ENCODE results near the gene CASP5. TPM values are rescaled to one million over a fixed set of nuclear protein-coding genes. Genes with fewer than 3 reads are reported as not detected.

CASP5 gene
- total RNA-seq, 1 donor from 2014 or later = not detected

DNA sequence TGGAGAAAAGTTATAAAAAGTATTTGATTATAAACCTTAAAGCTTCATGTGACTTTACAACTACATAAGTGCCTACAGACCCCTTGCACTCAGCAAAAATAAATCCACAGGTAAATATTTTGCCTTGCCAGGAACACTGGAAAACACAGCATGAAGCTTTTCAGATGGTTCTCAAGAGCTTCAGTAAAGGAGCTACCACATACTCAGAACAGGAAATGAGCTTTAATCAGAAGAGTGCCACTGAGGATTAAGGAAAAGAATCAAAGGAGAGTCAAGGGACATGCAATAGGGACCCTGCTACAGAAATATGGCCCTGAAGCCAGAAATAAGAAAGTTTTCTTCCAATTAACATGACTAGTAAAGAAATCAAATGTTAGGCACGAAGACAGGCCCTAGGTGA is 10.8 kb upstream of the CASP5 start:
- no peak overlapping the region for H2AFZ ChIP-seq (replicated peaks)
- no peak for TF ChIP-seq EZH2phosphoT487 (IDR thresholded peaks at IDR 0.05)
- TF ChIP-seq, protein P1, sequence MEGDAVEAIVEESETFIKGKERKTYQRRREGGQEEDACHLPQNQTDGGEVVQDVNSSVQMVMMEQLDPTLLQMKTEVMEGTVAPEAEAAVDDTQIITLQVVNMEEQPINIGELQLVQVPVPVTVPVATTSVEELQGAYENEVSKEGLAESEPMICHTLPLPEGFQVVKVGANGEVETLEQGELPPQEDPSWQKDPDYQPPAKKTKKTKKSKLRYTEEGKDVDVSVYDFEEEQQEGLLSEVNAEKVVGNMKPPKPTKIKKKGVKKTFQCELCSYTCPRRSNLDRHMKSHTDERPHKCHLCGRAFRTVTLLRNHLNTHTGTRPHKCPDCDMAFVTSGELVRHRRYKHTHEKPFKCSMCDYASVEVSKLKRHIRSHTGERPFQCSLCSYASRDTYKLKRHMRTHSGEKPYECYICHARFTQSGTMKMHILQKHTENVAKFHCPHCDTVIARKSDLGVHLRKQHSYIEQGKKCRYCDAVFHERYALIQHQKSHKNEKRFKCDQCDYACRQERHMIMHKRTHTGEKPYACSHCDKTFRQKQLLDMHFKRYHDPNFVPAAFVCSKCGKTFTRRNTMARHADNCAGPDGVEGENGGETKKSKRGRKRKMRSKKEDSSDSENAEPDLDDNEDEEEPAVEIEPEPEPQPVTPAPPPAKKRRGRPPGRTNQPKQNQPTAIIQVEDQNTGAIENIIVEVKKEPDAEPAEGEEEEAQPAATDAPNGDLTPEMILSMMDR (IDR thresholded peaks at IDR 0.05) = no peak
- no peak for TF ChIP-seq EZH2 (IDR thresholded peaks at IDR 0.05)
- H3F3A ChIP-seq (ENCODE audit: low read depth) = no peaks in the 10 kb centered on the region
- H3K4me1 ChIP-seq = no peaks in the 10 kb centered on the region
- no peak overlapping the region for H3K4me2 ChIP-seq
- no peaks in the 10 kb centered on the region for H3K36me3 ChIP-seq
- no peak for DNase-seq (ENCODE audit: low spot score)
- no peak overlapping the region for H3K4me3 ChIP-seq
- H3K27me3 ChIP-seq = no peaks in the 10 kb centered on the region
- no peaks in the 10 kb centered on the region for H3K79me2 ChIP-seq (ENCODE audit: low read depth)
- no peaks in the 10 kb centered on the region for H3K27me3 Mint-ChIP-seq (ENCODE audit: insufficient read depth, low read depth)
- no peaks in the 10 kb centered on the region for H3K4me1 Mint-ChIP-seq
- no peak overlapping the region for H3K9ac ChIP-seq
- H3K4me3 Mint-ChIP-seq = no peak overlapping the region
- H3K27ac Mint-ChIP-seq = no peak overlapping the region
- H3K9me3 Mint-ChIP-seq = no peaks in the 10 kb centered on the region
- no peaks in the 10 kb centered on the region for H4K20me1 ChIP-seq (ENCODE audit: low read depth)
- H3K27ac ChIP-seq = no peak overlapping the region
- H3K9me3 ChIP-seq (ENCODE audit: low read depth) = no peaks in the 10 kb centered on the region
- no peaks in the 10 kb centered on the region for H3K36me3 Mint-ChIP-seq

DNA sequence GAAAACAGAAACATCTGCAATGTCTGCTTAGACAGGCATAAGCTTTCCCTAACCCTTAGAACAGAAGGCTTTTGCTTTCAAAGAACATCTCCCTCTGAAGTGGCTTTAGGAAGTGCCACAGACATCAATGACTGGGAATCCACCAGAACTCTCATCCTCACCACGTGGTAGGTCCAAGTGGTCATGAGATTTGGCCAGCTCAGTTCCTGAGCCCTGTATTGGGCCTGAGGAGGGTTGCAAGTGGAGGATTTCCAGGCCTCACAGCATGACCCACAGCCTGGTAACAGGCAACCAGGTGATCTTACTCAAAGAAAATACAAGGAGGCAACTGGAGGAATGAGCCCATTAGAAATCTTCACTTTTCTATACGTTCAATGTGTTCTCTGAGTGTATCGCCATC is 10.4 kb upstream of the CASP5 start:
- H3K9me3 Mint-ChIP-seq = no peaks in the 10 kb centered on the region
- H3K4me2 ChIP-seq = no peak overlapping the region

DNA sequence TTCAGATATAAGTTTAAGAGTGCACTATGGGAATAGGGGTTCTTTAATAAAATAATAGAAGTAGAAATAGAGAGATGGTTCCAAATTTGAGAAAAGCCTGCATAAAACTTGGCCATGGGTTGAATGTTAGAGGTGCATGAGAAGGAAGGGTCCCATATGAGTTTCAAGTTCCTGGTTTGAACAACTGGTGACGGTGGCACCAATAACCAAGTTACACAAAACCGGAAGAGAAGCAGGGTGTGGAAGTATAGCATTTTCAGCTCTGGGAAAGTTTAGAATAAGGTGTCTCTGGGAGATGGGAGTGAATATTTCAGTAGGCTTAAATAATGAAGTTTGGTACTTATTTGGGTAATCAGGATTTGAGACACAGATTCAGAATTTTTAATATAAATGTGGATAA is 9.5 kb upstream of the CASP5 start:
- H4K20me1 ChIP-seq (ENCODE audit: low read depth) = no peaks in the 10 kb centered on the region
- H3K79me2 ChIP-seq (ENCODE audit: low read depth) = no peaks in the 10 kb centered on the region
- no peak overlapping the region for H3K4me2 ChIP-seq
- no peak overlapping the region for H2AFZ ChIP-seq (replicated peaks)
- Mint-ChIP-seq H3K4me3 (no peak overlapping the region), H3K27ac (no peak overlapping the region), H3K36me3 (no peaks in the 10 kb centered on the region), H3K27me3 (ENCODE audit: insufficient read depth, low read depth) (no peaks in the 10 kb centered on the region), H3K4me1 (no peaks in the 10 kb centered on the region), H3K9me3 (no peaks in the 10 kb centered on the region)
- no peaks in the 10 kb centered on the region for H3K36me3 ChIP-seq
- H3K9ac ChIP-seq = no peak overlapping the region
- TF ChIP-seq EZH2phosphoT487 (IDR thresholded peaks at IDR 0.05) = no peak
- TF ChIP-seq, protein P1 (IDR thresholded peaks at IDR 0.05) = no peak
- TF ChIP-seq EZH2 (IDR thresholded peaks at IDR 0.05) = no peak
- H3K27ac ChIP-seq = no peak overlapping the region
- no peaks in the 10 kb centered on the region for H3F3A ChIP-seq (ENCODE audit: low read depth)
- H3K9me3 ChIP-seq (ENCODE audit: low read depth) = no peaks in the 10 kb centered on the region
- H3K27me3 ChIP-seq = no peaks in the 10 kb centered on the region
- DNase-seq (ENCODE audit: low spot score) = no peak
- H3K4me1 ChIP-seq = no peaks in the 10 kb centered on the region
- no peak overlapping the region for H3K4me3 ChIP-seq

More for the DNA sequence above, 10.4 kb upstream of the CASP5 start:
- Histone ChIP-seq H2AFZ (replicated peaks) (no peak overlapping the region), H3K79me2 (ENCODE audit: low read depth) (no peaks in the 10 kb centered on the region), H3K4me1 (no peaks in the 10 kb centered on the region), H3K9ac (no peak overlapping the region), H3K36me3 (no peaks in the 10 kb centered on the region), H3K27me3 (no peaks in the 10 kb centered on the region), H4K20me1 (ENCODE audit: low read depth) (no peaks in the 10 kb centered on the region), H3F3A (ENCODE audit: low read depth) (no peaks in the 10 kb centered on the region), H3K4me3 (no peak overlapping the region), H3K9me3 (ENCODE audit: low read depth) (no peaks in the 10 kb centered on the region), H3K27ac (no peak overlapping the region)
- Mint-ChIP-seq H3K27ac (no peak overlapping the region), H3K27me3 (ENCODE audit: insufficient read depth, low read depth) (no peaks in the 10 kb centered on the region), H3K4me1 (no peaks in the 10 kb centered on the region), H3K4me3 (no peak overlapping the region), H3K36me3 (no peaks in the 10 kb centered on the region)
- DNase-seq (ENCODE audit: low spot score) = no peak
- TF ChIP-seq EZH2 (IDR thresholded peaks at IDR 0.05) (no peak), EZH2phosphoT487 (IDR thresholded peaks at IDR 0.05) (no peak)
- TF ChIP-seq, protein P1 (IDR thresholded peaks at IDR 0.05) = no peak
